Naive B cell (primary cell): Measurements from ENCODE around the gene ZDHHC24. TPM values are rescaled to one million over a fixed set of nuclear protein-coding genes. Genes with fewer than 3 reads are reported as not detected.
"Not testable (repeated sequence)": the region's sequence is repeated elsewhere in the genome, so short reads cannot be mapped to it uniquely, and the experiment has no call there.

Source experiments
- ATAC-seq, 2 donors: fragments of 150-1000 bp; cut with Tn5 transposase; 2 replicates each; pipeline ENCODE4 v1.10.0; 2021; ENCODE audit warnings: low read depth in 2 of 2, mild to moderate bottlenecking in 2 of 2, moderate library complexity in 2 of 2
- DNase-seq: peaks from one replicate; pipeline ENCODE4 v3.0.0; 2022
- H3K27ac Mint-ChIP-seq, 6 donors: one replicate each; pipeline ENCODE4 v1.8.0; 2020 to 2022; ENCODE audit warnings: mild to moderate bottlenecking in 6 of 6, mixed read lengths in 6 of 6, moderate library complexity in 5 of 6, inconsistent platforms in 2 of 6
- H3K27me3 Mint-ChIP-seq, 3 donors: one replicate each; pipeline ENCODE4 v1.8.0; 2021 to 2022; ENCODE audit warnings: mixed read lengths in 3 of 3, mild to moderate bottlenecking in 1 of 3
- H3K36me3 Mint-ChIP-seq, 2 donors: one replicate each; pipeline ENCODE4 v1.8.0; 2020 to 2022; ENCODE audit warnings: mixed read lengths in 2 of 2, inconsistent platforms in 1 of 2, mild to moderate bottlenecking in 1 of 2
- H3K4me1 Mint-ChIP-seq, 3 donors: one replicate each; pipeline ENCODE4 v1.8.0; 2020 to 2022; ENCODE audit warnings: mixed read lengths in 3 of 3, inconsistent platforms in 1 of 3, mild to moderate bottlenecking in 1 of 3, moderate library complexity in 1 of 3
- H3K4me3 Mint-ChIP-seq, 8 donors: one replicate each; pipeline ENCODE4 v1.8.0; 2020 to 2022; ENCODE audit warnings: mild to moderate bottlenecking in 8 of 8, mixed read lengths in 8 of 8, moderate library complexity in 8 of 8, inconsistent platforms in 2 of 8
- H3K9me3 Mint-ChIP-seq, 7 donors: one replicate each; pipeline ENCODE4 v1.8.0; 2020 to 2022; ENCODE audit warnings: mixed read lengths in 7 of 7, mild to moderate bottlenecking in 5 of 7, inconsistent platforms in 2 of 7, moderate library complexity in 1 of 7
- polyA plus RNA-seq, 6 donors: library from polyadenylated mRNA; unstranded; fragments of 300-500 nt; fragmentation: Illumina TruSeq; gene quantifications; one replicate each; pipeline ENCODE4 v1.2.3, GENCODE V29; 2021; ENCODE audit warnings: low read depth in 6 of 6

ZDHHC24 gene
- polyA plus RNA-seq, 6 donors from 2014 or later: 12.3 to 19.3 (median 17.0) TPM

GRCh38 chr11:66548041-66548440 is 2.2 kb upstream of the ZDHHC24 start:
- DNase-seq: no peak
- peaks cover 0 to 8% (median 0%) of the 10 kb centered on the region in 3 donors for H3K27me3 Mint-ChIP-seq
- H3K4me1 Mint-ChIP-seq: peaks cover 17 to 29% (median 20%) of the 10 kb centered on the region in 3 donors
- no peak overlapping the region for H3K27ac Mint-ChIP-seq
- no peaks in the 10 kb centered on the region for H3K9me3 Mint-ChIP-seq
- H3K4me3 Mint-ChIP-seq: peak overlapping the region in 5 of 8 donors; percentile 27 to 83 (median 66)
- ATAC-seq: no peak
- no peaks in the 10 kb centered on the region for H3K36me3 Mint-ChIP-seq

GRCh38 chr11:66547662-66548009 is 1.8 kb upstream of the ZDHHC24 start:
- Mint-ChIP-seq H3K36me3 (peaks cover 0 to 2% of the 10 kb centered on the region in 2 donors), H3K9me3 (no peaks in the 10 kb centered on the region), H3K27ac (no peak overlapping the region), H3K4me3 (peak overlapping the region in 5 of 8 donors; percentile 27 to 83 (median 66)), H3K4me1 (peaks cover 19 to 32% (median 24%) of the 10 kb centered on the region in 3 donors), H3K27me3 (peaks cover 0 to 8% (median 0%) of the 10 kb centered on the region in 3 donors)
- ATAC-seq (no peak), DNase-seq (no peak)

GRCh38 chr11:66546966-66547661 is 1.3 kb upstream of the ZDHHC24 start:
- peak overlapping the region in 1 of 6 donors; percentile 88 for H3K27ac Mint-ChIP-seq
- H3K4me1 Mint-ChIP-seq: peaks cover 24 to 38% (median 29%) of the 10 kb centered on the region in 3 donors
- peaks cover 0 to 8% (median 0%) of the 10 kb centered on the region in 3 donors for H3K27me3 Mint-ChIP-seq
- H3K4me3 Mint-ChIP-seq: peak overlapping the region; percentile 35 to 94 (median 86)
- peaks cover 0 to 7% of the 10 kb centered on the region in 2 donors for H3K36me3 Mint-ChIP-seq
- no peaks in the 10 kb centered on the region for H3K9me3 Mint-ChIP-seq
- DNase-seq (no peak), ATAC-seq (no peak)

GRCh38 chr11:66546368-66546965 is 619 bp upstream of the ZDHHC24 start, which contains the start of gene ACTN3:
Gene ACTN3, plus strand, starts transcription at chr11:66546903. Its CDS starts 35 bp downstream, at chr11:66546938.
- ATAC-seq: no peak
- no peak for DNase-seq
- peaks cover 31 to 44% (median 36%) of the 10 kb centered on the region in 3 donors for H3K4me1 Mint-ChIP-seq
- peaks cover 0 to 13% of the 10 kb centered on the region in 2 donors for H3K36me3 Mint-ChIP-seq
- H3K4me3 Mint-ChIP-seq: peak within 1 kb of the TSS; percentile 82 to 94 (median 90)
- no peaks in the 10 kb centered on the region for H3K9me3 Mint-ChIP-seq
- peaks cover 0 to 8% (median 0%) of the 10 kb centered on the region in 3 donors for H3K27me3 Mint-ChIP-seq
- peak within 1 kb of the TSS in 5 of 6 donors; percentile 54 to 88 (median 68) for H3K27ac Mint-ChIP-seq

- Mint-ChIP-seq H3K36me3 (peaks cover 0 to 18% of the 10 kb centered on the region in 2 donors), H3K27ac (peak overlapping the region in 5 of 6 donors; percentile 25 to 98 (median 77)), H3K4me3 (peak overlapping the region; percentile 82 to 94 (median 90)), H3K4me1 (peaks cover 33 to 50% (median 44%) of the 10 kb centered on the region in 3 donors)
- DNase-seq, H3K9me3 Mint-ChIP-seq, H3K27me3 Mint-ChIP-seq, ATAC-seq: not testable (repeated sequence)
Measured at GRCh38 chr11:66544952-66545351, 896 bp downstream of the ZDHHC24 start.

GRCh38 chr11:66543263-66544107 is 2.4 kb downstream of the ZDHHC24 start:
- peak; percentile 75 for DNase-seq
- ATAC-seq: peak; percentile 74 to 81
- Mint-ChIP-seq H3K36me3 (peaks cover 0 to 18% of the 10 kb centered on the region in 2 donors), H3K4me1 (peaks cover 33 to 50% (median 44%) of the 10 kb centered on the region in 3 donors), H3K27ac (peak overlapping the region; percentile 83 to 97 (median 94)), H3K27me3 (peaks cover 0 to under 1% (median 0%) of the 10 kb centered on the region in 3 donors), H3K4me3 (peak overlapping the region; percentile 40 to 91 (median 82)), H3K9me3 (no peaks in the 10 kb centered on the region)

- H3K9me3 Mint-ChIP-seq: no peaks in the 10 kb centered on the region
- H3K4me1 Mint-ChIP-seq: peaks cover 33 to 50% (median 44%) of the 10 kb centered on the region in 3 donors
- DNase-seq (no peak), ATAC-seq (no peak)
- peaks cover 0 to 18% of the 10 kb centered on the region in 2 donors for H3K36me3 Mint-ChIP-seq
- no peaks in the 10 kb centered on the region for H3K27me3 Mint-ChIP-seq
- peak overlapping the region in 4 of 6 donors; percentile 41 to 95 (median 87) for H3K27ac Mint-ChIP-seq
- peak overlapping the region in 7 of 8 donors; percentile 9 to 91 (median 46) for H3K4me3 Mint-ChIP-seq
Measured at GRCh38 chr11:66542362-66542761, 3.5 kb downstream of the ZDHHC24 start.

GRCh38 chr11:66541892-66542291 is 4.0 kb downstream of the ZDHHC24 start:
- DNase-seq (no peak), ATAC-seq (no peak)
- Mint-ChIP-seq H3K9me3 (no peaks in the 10 kb centered on the region), H3K27ac (peak overlapping the region in 5 of 6 donors; percentile 41 to 96 (median 89)), H3K4me3 (peak overlapping the region in 4 of 8 donors; percentile 39 to 91 (median 72)), H3K4me1 (peaks cover 33 to 50% (median 44%) of the 10 kb centered on the region in 3 donors), H3K36me3 (peaks cover 0 to 18% of the 10 kb centered on the region in 2 donors), H3K27me3 (no peaks in the 10 kb centered on the region)

GRCh38 chr11:66540598-66540997 is 5.2 kb downstream of the ZDHHC24 start:
- H3K27me3 Mint-ChIP-seq, H3K27ac Mint-ChIP-seq, ATAC-seq, H3K9me3 Mint-ChIP-seq, DNase-seq: not testable (repeated sequence)
- H3K4me3 Mint-ChIP-seq: peak overlapping the region in 2 of 8 donors; percentile 30 to 91
- peaks cover 33 to 44% (median 43%) of the 10 kb centered on the region in 3 donors for H3K4me1 Mint-ChIP-seq
- peaks cover 0 to 22% of the 10 kb centered on the region in 2 donors for H3K36me3 Mint-ChIP-seq

- Mint-ChIP-seq H3K27me3 (no peaks in the 10 kb centered on the region), H3K9me3 (no peaks in the 10 kb centered on the region), H3K27ac (peak overlapping the region in 1 of 6 donors; percentile 67)
Measured at GRCh38 chr11:66539870-66540213, 6.0 kb downstream of the ZDHHC24 start.

GRCh38 chr11:66539170-66539869 is 6.5 kb downstream of the ZDHHC24 start:
- Mint-ChIP-seq H3K36me3 (peaks cover 0 to 24% of the 10 kb centered on the region in 2 donors), H3K9me3 (no peaks in the 10 kb centered on the region), H3K27ac (peak overlapping the region in 1 of 6 donors; percentile 55), H3K27me3 (no peaks in the 10 kb centered on the region), H3K4me3 (no peak overlapping the region), H3K4me1 (peaks cover 27 to 35% (median 33%) of the 10 kb centered on the region in 3 donors)
- no peak for ATAC-seq
- DNase-seq: no peak

More at GRCh38 chr11:66539870-66540213, 6.0 kb downstream of the ZDHHC24 start:
- H3K36me3 Mint-ChIP-seq: peaks cover 0 to 24% of the 10 kb centered on the region in 2 donors
- H3K4me3 Mint-ChIP-seq: no peak overlapping the region
- ATAC-seq (no peak), DNase-seq (no peak)
- H3K4me1 Mint-ChIP-seq: peaks cover 29 to 38% (median 37%) of the 10 kb centered on the region in 3 donors

GRCh38 chr11:66532784-66533183 is 13.1 kb downstream of the ZDHHC24 start:
- Mint-ChIP-seq H3K36me3 (peaks cover 0 to 6% of the 10 kb centered on the region in 2 donors), H3K4me3 (peak overlapping the region in 1 of 8 donors; percentile 23), H3K27me3 (no peaks in the 10 kb centered on the region), H3K4me1 (peaks cover 0 to 12% (median 6%) of the 10 kb centered on the region in 3 donors), H3K9me3 (no peaks in the 10 kb centered on the region), H3K27ac (peak overlapping the region in 2 of 6 donors; percentile 15 to 50)
- no peak for ATAC-seq
- DNase-seq: no peak
